ENCODE data around the gene EGFL7.

The EGFL7 gene

DNA sequence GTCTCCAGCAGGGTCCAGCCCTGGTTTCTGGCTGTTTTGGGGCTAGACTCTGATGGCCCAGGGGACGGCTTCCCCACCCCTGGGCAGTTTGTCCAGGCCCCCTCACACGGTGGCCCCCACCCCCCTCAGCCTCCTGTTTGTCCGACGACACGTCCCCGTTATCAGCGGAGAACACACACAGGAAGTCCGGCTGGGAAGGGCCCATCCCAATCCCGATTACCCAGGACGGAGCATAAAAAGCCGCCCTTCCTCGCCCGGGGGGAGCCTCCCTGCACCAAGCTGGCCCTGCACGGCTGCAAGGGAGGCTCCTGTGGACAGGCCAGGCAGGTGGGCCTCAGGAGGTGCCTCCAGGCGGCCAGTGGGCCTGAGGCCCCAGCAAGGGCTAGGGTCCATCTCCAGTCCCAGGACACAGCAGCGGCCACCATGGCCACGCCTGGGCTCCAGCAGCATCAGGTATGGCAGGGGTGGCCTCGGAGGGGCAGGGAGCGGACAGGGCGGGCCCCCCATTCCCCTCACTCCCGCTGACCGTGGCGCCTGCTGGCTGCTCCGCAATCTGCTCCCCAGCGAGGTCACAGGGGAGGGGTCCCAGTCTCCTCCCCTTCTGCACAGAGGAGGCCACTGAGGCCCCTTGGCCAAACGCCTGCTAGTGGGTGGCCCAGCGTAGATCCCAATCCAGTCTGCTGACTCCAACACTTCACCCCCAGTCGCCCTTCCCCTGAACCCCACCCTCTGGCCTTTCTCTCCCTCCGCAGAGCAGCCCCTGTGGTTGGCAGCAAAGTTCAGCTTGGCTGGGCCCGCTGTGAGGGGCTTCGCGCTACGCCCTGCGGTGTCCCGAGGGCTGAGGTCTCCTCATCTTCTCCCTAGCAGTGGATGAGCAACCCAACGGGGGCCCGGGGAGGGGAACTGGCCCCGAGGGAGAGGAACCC is at the start of gene EGFL7:
Gene EGFL7, plus strand, starts transcription at position 261 of the 926 bp plus-strand sequence. CDS start 5,367 bp downstream, outside the sequence.
- DNase-seq (ENCODE audit: low read depth, low spot score), result no peak
- no peak within 1 kb of the TSS for H3K27ac ChIP-seq

- no peak for DNase-seq (ENCODE audit: low read depth, low spot score)
- H3K27ac ChIP-seq, result no peak overlapping the region
These were observed 48.8 kb upstream of the EGFL7 start for GRCh38 chr9:136613824-136614371.

- no peak for DNase-seq (ENCODE audit: low read depth, low spot score)
These were observed 48.3 kb upstream of the EGFL7 start for GRCh38 chr9:136614372-136614922.

DNA sequence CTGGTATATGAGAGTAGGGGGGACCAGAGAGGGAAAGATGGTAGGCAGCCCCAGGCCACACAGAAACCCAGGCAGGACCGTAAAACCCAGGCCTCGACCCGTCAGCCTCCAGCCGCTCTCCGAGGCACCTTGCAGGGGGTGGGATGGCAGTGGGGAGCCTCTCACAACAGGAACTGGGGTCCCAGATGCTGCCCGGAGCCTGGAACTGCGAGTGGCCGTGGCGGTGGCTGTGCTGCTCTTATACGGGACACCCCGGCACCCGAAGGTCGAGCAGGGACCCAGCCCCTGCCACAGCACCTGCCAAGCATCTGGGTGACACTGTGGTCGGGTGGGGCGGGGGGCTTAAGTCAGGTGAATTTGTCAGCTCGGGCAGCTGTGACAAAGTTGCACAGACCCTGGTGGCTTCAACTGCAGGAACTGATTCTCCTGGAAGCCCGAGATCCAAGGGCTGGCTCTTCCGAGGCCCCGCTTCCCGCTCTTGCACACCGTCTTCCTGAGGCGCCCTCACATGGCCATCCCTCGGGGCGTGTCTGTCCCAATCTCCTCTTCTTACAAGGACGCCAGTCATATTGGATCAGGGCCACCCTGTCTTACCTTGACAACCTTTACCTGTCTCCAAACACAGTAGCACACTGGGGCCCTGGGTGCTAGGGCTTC is 47.6 kb upstream of the EGFL7 start:
- H3K27ac ChIP-seq, result no peak overlapping the region

More at GRCh38 chr9:136614372-136614922, 48.3 kb upstream of the EGFL7 start:
- no peak overlapping the region for H3K27ac ChIP-seq

DNA sequence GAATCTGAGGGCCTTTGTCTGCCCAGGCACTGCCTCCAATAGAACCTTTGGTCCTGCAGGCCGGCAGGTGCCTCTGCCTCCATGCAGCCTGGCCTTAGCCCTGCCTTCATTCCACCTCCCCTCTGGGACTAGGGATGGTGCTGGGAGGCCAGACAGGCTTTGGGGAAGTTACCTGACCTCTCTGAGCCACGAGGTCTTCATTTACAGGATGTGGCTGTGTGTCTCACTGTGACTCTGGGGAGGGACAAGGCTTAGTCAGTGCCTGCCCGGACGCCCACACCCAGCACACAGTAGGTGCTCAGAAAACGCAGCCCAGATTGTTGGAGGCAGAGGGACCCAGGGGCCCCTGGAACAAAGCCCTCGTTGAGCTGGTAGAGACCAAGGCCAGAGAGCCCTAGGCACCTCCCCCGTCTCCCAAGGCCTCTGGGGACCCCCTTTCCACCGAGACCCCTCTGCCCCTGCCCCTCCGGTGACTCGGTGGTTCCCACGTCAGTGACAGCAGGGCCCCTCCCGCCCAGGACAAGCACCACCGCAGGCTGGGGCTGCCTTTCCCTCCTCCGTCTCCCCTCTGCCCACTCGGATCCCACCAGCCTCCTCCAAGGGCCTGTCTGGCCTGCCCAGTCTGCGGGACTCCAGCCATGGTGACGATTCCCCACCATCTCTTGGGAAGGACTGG is 46.9 kb upstream of the EGFL7 start:
- no peak overlapping the region for H3K27ac ChIP-seq
- DNase-seq (ENCODE audit: low read depth, low spot score), result no peak

More for the DNA sequence above, 47.6 kb upstream of the EGFL7 start:
- DNase-seq (ENCODE audit: low read depth, low spot score), result no peak

DNA sequence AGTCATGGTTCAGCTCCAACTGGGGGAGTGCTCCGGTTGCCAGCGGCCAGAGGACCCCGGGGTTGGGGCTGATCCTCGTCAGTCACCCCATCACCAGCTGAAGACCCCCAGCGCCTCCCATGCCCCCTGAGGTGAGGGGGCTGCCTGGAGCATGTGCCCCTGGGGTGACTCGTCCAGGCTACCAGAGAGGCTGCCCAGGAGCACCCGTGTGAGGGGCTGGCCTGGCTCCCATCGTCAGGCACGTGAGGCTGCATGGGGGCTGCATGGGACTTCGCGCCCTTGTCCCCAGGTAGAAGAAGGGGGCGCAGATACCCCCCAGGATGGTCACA is 46.4 kb upstream of the EGFL7 start:
- H3K27ac ChIP-seq, result no peak overlapping the region
- no peak for DNase-seq (ENCODE audit: low read depth, low spot score)

DNA sequence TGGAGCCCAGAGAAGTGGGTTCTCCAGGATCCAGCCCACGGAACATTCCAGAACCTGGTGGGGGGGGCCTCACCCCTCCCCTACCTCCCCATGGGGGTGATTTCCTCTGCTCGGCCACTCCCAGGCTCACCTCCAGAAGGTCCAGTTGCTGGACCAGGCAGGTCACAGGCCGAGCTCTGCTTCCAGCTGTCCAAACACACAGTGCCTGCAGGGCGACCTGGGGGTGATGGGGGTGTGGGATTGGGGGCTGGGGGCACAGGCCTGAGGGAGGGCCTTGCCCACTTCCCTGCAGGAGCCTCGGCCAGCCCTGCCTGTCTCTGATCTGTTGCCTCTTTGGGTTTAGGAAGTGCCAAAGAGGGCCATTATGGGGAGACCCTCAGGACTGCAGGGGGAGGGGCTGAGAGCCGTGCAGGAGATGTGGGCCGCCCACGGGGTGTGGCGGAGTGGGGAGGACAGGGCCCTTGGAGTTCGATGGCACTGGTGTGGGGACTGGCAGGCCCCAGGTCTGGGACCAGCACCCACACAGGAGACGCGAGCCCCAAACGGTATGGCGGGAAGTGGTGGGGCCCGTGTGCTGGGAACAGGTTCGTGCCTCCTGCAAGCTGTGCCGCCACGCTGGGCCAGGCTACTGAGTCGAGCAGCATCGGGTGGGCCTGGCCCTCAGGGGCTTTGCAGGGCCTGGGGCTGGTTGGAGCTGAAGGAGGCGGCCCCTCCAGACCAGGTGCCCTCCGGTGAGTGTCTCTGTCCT is 45.6 kb upstream of the EGFL7 start:
- H3K27ac ChIP-seq, result no peak overlapping the region
- no peak for DNase-seq (ENCODE audit: low read depth, low spot score)

GRCh38 chr9:136617746-136618579 is 44.8 kb upstream of the EGFL7 start:
- DNase-seq (ENCODE audit: low read depth, low spot score), result no peak
- no peak overlapping the region for H3K27ac ChIP-seq

- H3K27ac ChIP-seq, result no peak overlapping the region
- no peak for DNase-seq (ENCODE audit: low read depth, low spot score)
These were observed 43.9 kb upstream of the EGFL7 start for GRCh38 chr9:136618580-136619547.

- DNase-seq (ENCODE audit: low read depth, low spot score), result no peak
- no peak overlapping the region for H3K27ac ChIP-seq
These were observed 42.8 kb upstream of the EGFL7 start for GRCh38 chr9:136619742-136620440.

DNA sequence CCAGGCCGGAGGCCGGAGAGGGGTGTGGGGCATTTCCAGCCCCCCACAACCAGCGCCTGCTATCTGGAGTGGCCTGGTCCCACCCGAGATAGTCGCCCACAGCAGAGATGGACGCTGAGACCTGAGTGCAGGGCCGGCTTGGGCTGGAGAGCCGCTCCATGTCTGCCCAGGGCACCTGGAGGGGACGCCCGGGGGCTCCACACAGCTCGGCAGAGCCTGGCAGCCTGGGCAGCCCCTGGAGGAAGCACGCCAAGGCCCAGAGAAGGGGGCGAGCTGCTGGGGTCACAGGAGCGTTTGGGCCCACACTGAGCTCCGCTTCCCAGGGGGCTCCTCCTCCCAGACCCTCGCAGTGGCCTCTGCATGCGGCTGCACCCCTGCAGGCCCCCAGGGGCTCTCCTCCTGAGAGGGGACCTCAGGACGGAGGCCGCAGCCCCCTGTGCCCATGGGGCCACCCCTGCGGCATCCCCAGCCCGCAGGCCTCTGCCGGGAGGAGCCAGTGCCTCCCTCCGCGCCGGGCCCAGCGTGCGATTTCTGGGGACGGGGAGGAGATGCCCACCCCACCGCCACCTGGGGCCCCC is 42.2 kb upstream of the EGFL7 start:
- DNase-seq (ENCODE audit: low read depth, low spot score), result no peak
- peak overlapping the region; percentile 99 for H3K27ac ChIP-seq

GRCh38 chr9:136621019-136621733 is 41.5 kb upstream of the EGFL7 start:
- peak overlapping the region; percentile 99 for H3K27ac ChIP-seq
- no peak for DNase-seq (ENCODE audit: low read depth, low spot score)

DNA sequence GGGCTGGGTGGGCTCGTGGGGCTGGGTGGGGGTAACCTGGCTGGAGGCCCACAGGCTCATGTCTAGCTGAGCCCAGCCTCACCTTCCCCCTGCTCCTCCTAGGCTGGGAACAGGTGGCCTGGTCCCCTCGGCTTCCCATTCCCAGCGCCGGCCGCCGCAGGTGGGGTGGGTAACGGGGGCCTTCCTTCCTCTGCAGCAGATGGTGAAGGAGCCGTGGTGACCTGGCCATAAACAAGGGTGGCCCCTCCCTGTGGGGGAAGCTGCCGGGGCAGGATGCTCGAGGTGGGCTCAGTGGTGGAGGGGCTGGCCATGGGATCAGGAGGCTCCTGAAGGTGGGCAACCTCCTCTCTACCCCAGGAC is 41.0 kb upstream of the EGFL7 start:
- peak overlapping the region; percentile 99 for H3K27ac ChIP-seq
- no peak for DNase-seq (ENCODE audit: low read depth, low spot score)

- H3K27ac ChIP-seq, result peak overlapping the region; percentile 99
- peak; percentile 43 for DNase-seq (ENCODE audit: low read depth, low spot score)
These were observed 40.2 kb upstream of the EGFL7 start for GRCh38 chr9:136622538-136622948.

- no peak for DNase-seq (ENCODE audit: low read depth, low spot score)
- H3K27ac ChIP-seq, result peak overlapping the region; percentile 99
These were observed 39.5 kb upstream of the EGFL7 start for GRCh38 chr9:136623016-136623841.

Data from epithelial cell of prostate (primary cell).